NCI-H446 (cell line): Measurements from ENCODE around the gene CERCAM.
"Not testable (repeated sequence)": the region's sequence is repeated elsewhere in the genome, so short reads cannot be mapped to it uniquely, and the experiment has no call there.

Experiments used
- DNase-seq, 2 experiments: peaks; one replicate each; lab custom pipeline; 2025; lab: John Stamatoyannopoulos, UW

CERCAM gene

GRCh38 chr9:128393145-128393775 lies 27.4 kb upstream of the CERCAM start:
- no peak for DNase-seq

DNA sequence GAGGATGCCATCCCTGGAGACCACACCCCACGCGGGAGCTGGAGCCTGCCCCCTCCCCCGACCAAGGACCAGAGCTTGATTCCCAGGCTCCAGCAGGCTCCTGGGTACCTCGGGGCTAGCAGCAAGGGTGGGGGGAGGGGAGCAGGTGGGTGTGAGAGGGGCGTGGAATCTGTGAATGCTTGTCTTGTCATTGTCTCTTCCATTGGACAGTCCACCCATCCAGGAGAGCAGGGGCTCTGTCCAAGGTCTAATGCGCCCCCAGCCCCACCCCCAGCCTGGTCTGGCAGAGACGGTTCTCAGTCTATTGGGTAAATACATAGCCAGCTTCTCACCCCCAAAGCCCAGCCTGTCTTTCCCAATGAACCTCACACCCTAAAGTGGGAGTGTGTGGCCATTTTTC lies 26.7 kb upstream of the CERCAM start:
- DNase-seq: no peak

DNA sequence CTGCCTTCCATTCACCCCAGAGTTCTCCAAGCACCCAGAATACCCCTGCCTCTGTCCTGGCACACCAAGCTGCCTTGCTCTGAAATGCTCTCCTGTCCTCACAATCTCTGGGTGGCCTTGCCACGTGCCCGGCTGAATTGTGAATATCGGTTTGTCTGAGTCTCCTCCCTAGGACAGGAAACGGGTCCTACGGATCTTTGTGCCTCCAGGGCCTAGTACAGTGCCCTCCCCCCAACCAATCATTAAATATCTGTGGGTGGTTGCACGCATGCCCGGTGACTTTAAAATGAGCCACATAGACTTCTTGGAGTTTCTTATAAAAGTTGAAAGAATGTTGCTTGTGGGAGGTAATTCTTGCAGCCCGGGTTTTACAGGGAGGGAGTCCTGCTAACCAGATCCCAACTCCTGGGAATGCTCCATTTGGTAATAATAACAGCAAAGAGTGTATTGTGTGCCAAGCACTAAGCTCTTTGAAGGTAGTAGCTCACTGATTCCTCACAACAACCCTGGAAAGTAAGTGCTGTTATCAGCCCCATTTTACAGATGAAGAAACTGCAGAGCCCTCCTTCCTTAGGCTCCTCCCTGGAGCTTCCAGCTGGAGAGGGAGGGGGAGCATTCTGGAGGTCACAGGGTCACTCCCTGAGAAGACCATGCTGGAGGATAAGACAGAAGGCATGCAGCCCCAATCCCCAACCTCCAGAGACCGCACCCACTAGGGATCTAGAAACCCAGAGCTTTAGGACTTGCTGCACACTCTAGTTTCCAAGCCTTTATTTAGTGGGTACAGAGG lies 26.1 kb upstream of the CERCAM start:
- no peak for DNase-seq

DNA sequence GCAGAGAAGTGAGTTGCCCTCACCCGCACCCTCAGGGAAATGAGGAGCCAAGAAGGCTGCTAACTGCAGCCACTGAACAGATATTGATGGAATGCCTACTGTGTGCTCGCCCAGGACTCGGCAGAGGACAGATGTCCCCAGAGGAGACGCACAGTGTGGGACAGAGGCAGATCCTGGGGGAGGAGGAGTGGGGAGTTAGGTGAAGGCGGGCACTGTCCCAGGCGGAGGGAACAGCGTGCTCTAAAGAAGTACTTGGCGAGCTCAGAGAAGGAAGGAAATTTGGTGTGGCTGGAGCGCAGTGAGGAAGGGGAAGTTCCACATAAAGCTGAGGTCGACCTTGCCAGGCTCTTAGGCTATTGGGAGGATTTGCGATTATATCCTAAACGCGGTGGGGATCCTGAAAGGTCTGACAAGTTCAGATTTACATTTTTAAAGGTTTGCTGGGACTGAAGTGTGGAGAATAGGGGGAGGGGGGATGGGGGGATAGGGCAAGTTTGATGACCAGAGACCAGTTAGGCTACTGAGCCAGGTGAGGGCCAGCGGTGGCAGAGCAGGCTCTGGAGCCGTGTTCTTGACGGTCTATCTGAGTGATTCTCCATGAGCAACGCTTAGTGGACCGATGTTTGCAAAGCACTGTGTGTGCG lies 23.6 kb upstream of the CERCAM start:
- no peak for DNase-seq

GRCh38 chr9:128397831-128398230 lies 22.8 kb upstream of the CERCAM start:
- DNase-seq: no peak

DNA sequence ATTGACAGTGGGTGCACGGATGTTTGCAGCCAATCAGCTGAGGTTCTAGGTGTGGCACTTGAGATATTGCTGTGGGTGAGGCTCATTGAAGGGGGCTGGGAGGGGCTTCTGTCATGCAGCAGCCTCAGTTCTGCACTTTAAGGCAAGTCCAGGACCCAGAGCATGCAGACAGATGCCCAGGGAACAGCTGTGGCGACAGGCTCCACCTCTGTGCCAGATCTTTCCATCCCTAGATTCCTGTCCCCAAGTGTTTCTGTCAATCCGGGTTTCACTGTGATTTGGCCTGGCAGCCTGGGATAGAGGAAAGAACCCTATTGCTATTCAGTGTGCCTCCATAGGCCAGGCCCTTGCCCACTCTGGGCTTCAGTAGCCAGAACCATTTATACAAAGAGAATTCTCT lies 20.8 kb upstream of the CERCAM start:
- no peak for DNase-seq

DNA sequence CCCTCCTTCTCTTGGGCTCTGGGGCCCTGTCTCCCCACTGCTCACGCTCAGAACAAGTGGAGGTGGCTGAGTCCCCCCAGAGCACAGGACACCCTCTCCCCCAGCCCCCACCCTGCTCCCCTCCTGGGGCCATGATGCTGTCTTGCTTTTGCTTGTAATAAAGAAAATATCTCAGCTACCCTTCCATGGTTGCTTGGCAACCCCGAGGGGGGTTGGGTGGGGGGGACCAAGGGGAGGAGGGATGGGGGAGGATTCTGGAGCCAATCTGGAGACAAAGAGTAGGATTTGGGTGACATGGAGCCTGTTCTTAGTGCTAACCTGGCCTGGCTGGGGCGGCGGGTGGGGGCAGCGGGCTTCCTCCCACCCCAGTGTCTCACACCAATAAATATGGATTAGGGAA lies 16.1 kb upstream of the CERCAM start:
- DNase-seq: no peak

- DNase-seq: no peak
Observed at GRCh38 chr9:128405077-128405779, 15.4 kb upstream of the CERCAM start.

DNA sequence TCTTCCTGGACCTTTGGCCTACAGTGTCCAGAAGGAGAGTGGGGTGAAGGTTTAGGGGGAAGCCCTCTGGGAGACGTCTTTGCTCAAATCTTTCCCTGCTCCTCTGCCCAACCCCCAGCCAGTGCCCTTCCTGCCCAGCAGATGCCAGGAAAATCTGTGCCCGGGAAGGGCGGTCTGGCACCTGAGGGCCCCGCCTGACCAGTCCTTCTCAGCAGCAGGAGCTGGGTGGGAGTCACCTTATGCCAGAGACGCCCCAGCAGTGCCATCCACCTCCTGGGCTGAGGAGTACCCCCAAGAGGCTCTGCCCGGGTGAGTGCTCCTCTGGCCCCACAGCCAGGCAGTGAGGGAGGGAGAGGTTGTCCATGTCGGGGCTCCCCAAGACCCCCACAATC lies 14.9 kb upstream of the CERCAM start:
- DNase-seq: no peak

GRCh38 chr9:128406848-128407391 lies 13.7 kb upstream of the CERCAM start:
- DNase-seq: no peak

DNA sequence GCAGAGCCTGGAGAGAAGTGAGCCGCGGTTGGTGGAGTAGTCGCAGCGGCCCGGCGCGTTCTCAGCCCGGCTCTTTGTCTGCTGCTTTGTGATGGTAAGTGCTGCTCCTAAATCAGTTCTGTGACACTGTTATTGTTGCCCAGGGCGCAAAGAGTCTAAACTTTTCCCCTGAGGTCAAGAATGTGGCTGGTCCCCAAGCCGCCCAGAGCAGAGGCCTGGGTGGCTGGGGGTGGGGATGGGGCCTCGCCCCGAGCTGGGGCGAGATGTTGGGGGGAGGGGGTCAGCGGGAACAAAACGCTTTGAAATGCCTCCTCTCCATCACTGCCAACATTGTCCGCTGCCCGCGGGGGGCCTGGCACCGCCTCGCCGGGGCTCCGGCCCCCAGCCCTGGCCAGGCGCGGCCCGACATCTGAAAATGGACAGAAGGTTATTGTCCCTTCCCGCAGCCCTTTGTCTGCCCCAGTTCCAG lies 11.7 kb upstream of the CERCAM start:
- no peak for DNase-seq

DNA sequence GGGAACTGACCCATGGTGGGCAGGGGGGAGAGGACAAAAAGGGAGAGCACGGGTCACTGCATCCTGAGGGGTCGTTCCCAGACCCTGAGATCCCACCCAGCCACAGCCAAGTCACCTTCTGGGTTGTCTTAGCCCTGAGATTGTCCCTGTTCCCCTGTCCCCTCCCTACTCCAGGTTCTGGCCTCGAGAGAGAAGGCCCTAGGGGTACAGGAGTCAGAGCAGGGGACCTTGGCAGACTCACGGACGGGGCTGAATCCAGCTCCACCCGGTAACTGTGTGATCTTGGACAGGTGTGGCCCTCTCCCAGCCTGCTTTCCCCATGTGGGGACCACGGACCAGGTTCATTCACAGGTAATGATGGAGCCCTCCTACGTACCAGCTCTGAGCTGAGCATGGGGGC lies 11.2 kb upstream of the CERCAM start:
- no peak for DNase-seq

DNA sequence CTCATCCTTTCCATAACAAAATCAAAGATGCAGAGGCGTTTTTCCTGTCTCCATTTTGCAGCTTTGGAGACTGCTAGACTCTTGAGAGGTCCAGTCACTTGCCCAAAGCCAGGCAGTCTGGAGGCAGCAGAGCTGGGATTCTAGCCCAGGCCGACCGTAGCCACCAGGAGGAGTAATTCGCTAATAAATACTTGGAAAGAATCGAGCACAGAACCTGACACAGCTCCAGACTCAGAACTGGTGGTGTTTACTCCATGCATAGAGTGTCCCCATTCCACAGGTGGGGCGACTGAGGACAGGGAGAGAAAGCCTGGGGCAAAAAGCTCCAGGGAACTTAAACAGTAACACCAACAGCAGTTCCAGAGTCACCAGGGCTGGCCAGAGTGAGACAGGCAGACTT lies 10.7 kb upstream of the CERCAM start:
- peak in 1 of 2 experiments; percentile 1 for DNase-seq

DNA sequence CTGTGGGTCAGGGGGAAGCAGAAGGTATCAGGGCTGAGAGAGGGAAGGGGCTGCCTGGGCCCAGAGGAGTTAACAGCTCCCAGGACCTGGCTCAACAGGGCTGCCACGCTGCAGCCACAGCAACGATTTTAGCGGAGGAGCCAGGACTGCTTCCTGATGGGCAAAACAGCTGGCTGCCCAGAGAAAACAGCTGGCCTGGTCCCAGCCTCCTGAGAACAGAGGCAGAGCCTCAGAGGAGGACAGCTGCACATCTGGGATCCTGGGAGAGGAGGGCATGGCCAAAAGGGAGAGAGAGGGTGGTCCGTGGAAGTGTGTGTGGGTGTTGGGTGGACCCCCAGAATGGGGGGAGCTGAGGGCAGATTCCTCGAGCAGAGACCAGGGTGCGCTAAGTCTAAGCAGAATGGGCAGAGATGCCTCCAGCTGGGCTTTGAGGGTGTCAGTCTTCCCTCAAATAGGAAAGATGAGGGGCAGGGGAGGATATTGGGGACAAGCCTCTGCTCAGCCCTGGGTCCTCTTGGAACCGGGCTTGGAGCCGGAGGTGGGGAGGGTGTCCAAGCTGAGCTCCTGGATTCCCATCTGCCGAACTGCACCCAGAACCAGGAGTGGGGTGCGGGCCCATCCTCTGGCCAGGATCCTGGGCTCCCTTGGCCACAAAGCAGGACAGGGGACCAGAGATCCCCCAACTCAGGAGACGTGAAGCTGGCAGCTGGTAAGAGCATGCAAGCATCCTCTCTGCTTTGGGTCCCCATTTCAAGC lies 9.1 kb upstream of the CERCAM start:
- no peak for DNase-seq

DNA sequence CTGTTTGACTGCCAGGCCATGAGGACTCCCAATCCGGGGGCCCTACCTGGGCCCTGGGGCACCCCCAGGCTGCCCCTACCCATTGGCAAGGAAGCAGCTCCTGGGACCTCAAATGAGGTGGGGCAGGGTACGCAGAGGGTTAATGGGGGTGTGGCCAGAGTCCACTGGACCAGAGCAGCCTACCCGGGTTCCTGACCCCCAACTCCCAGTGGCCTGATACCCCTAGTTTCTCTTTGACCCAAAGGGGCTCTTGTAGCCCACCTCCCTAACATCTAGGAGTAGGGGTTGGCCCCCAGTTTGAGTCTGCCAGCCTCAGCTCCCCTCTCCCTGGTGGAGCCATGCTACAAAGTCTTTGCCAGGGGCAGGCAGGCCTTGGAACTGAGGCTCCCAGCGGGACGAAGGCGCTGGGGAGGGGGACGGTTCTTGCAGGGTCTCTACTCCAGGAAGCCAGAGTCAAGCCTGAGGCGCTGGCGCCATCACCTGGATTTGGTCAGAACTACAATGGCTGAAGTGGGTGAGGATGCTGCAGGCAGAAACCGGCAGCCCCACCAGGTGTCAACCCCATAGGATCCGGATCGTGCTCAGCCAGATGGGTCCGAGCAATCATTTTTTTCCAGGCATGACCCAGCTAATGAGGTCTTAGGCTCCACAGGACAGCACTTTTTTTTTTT lies 8.4 kb upstream of the CERCAM start:
- DNase-seq: peak; percentile 14 to 67

DNA sequence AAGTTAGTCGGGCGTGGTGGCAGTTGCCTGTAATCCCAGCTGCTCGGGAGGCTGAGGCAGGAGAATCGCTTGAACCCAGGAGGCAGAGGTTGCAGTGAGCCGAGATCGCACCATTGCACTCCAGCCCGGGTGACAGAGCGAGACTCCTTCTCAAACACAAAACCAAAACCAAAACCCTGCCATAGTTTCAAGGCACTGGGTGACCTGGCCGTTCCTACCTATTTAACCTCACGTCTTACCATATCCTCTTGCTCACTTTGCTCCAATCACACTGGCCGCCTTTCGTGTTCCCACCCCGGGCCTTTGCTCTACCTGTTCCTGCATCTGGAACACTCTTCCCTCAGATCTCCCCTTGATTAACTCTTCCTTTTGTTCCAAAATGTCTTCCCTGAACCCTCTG lies 6.9 kb upstream of the CERCAM start:
- not testable (repeated sequence) for DNase-seq

DNA sequence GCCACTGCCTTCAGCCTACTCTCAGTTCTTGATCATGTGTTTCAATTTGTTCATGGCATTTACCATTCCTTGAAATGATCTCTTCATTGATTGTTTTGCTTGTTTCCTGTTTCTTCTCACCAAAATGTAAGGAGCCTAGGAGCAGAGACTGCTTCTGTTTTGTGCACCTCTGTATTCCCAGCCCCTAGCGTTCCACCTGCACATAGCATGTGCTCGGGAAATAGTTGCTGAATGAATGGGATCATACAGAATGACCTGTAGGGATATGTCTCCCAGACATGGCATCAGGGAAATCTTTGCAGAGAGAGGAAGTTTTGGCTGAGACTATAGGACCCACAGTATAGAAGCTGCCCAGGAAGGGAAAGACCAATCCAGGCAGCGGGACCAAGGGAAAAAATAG lies 6.2 kb upstream of the CERCAM start:
- no peak for DNase-seq

DNA sequence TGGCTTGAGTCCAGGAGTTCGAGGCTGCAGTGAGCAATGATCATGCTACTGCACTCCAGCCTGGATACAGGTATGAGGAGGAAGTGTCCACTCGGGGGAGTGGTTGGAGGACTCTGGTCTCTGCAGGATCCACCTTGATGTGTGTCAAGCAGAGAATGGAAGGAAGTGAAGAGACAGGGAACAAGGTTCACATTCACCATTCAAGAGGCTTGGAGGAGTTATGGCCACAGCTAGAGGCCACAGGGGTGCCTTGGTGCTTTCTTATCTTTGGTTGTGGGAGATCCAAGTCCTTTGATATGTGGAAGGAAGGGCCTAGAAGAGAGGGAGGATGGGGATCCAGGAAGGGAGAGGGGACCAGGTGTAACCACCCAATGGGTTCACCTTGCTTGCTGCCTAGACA lies 5.4 kb upstream of the CERCAM start:
- no peak for DNase-seq

DNA sequence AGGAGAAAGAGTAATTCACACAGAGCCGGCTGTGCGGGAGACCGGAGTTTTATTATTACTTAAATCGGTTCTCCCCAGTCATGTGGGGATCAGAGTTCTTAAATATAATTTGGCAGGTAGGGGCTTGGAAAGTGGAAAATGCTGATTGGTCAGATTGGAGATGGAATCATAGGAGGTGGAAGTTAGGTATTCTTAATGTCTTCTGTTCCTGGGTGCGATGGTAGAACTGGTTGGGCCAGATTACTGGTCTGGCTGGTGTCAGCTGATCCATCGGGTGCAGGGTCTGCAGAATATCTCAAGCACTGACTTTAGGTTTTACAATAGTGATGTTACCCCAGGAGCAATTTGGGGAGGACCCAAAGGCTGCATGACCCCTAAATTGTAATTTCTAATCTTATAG lies 4.6 kb upstream of the CERCAM start:
- no peak for DNase-seq

DNA sequence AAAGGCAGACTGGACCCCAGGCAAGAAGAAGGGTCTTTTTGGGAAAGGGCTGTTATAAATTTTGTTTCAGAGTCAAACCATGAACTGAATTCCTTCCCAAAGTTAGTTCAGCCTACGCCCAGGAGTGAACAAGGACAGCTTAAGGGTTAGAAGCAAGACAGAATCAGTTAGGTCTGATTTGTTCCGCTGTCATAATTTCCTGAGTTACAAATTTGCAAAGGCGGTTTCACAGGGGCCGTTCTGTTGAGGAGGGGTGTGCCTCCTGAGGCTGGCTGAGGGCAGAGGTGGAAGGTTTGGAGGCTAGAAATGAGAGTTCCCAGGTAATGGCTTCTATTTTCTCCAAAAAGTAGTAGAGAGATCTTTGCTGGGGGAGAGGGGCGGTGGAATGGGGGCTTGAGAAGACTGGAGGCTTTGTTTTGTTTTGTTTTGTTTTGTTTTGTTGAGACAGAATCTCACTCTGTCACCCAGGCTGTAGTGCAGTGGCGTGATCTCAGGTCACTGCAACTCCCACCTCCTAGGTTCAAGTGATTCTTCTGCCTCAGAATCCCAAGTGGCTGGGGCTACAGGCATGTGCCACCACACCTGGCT lies 4.1 kb upstream of the CERCAM start:
- no peak for DNase-seq
